IPS-NIHi7 (cell line): ENCODE measurements around the gene LPAR5.

Source experiments
- DNase-seq: peaks from one replicate; pipeline ENCODE4 v3.0.0; 2012; ENCODE audit warnings: mixed read lengths; ENCODE audit errors: extremely low spot score

The LPAR5 gene

GRCh38 chr12:6638305-6638704 lies 2.5 kb upstream of the LPAR5 start:
- DNase-seq = no peak

- no peak for DNase-seq
Observed at GRCh38 chr12:6635375-6635855, 344 bp downstream of the LPAR5 start.

- DNase-seq = no peak
Observed at GRCh38 chr12:6632026-6632983, 3.5 kb downstream of the LPAR5 start.

DNA sequence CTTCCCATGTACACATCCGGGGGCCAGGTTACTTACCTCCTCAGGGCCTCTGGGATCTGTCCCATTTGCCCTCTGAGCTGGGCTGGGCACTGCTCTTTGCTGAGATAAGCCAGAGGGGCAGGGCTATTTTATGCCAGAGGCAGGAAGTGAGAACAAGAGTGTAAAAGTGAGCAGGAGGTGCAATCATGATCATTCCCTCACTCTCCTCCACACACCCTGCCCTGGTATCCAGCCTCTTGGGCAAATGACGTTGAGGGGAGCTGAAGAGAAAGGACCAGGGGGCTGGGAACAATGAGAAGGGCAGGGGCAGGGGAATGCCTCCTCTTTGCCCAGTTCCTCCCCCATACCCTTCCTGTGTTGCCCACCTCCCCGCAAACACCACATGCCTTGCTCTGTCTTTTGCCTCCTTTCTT lies 4.2 kb downstream of the LPAR5 start:
- no peak for DNase-seq

- DNase-seq = no peak
Observed at GRCh38 chr12:6630736-6631135, 5.0 kb downstream of the LPAR5 start.

DNA sequence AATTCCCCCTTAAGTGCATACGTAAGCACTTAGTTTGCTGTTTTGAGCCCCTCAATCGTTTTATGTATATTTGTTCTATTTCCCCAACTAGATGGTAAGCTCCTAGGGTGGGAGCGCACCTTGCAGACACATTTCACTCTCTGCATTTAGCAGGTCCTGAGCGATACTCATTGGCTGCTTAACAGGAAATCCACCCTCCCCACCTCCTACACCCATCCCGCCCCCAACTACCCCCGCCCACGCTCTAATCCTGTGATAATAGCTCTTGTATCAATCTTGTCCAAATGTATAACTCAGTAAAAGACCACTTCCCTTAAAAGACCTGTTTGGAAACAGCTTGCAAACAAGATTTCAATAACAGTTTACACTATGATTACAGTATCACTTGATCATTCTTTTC lies 8.1 kb downstream of the LPAR5 start:
- no peak for DNase-seq

DNA sequence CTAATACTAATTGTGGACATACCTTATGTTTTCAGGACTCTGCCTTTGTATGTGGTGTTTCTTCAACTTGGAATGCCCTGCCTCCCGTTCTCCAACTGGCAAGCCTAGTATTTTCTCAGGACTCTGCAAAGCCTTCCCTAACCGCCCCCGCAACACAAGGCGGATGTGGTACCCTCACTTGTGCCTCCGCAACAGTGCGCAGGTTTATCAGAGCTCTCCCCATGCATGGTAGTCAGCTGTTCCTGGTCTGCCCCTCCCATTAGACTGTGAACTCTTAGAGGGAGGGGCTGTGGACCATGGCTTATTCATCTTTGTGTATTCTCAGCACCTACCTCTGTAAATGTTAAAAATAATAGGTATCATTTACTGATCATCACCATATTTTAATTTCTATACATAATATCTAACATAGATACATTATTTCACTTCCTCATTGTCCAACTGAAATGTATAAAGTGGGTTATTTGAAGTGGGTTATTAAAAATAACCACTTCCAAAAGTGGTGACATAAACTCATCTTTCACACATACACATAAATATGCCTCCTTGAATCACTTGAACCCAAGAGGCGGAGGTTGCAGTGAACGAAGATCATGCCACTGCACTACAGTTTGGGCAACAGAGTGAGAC lies 9.0 kb downstream of the LPAR5 start:
- no peak for DNase-seq

DNA sequence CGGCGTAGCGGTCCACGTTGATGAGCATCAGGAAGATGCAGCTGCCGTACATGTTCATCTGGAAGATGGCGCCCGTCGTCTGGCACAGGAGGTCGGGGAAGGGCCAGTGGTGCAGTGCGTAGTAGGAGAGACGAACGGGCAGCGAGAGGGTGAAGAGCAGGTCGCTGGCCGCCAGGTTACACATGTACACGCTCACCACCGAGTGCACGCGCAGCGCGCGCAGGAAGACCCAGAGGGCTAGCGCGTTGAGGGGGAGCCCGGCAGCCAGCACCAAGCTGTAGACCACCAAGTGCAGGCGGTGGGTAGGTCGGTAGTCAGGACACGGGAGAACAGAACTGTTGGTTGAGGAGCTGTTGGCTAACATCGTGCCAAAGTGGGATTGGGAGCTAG lies 14.9 kb downstream of the LPAR5 start:
- no peak for DNase-seq

- DNase-seq = peak; percentile 85
Observed at GRCh38 chr12:6620137-6620884, 15.4 kb downstream of the LPAR5 start.

- no peak for DNase-seq
Observed at GRCh38 chr12:6618483-6619225, 17.1 kb downstream of the LPAR5 start.

DNA sequence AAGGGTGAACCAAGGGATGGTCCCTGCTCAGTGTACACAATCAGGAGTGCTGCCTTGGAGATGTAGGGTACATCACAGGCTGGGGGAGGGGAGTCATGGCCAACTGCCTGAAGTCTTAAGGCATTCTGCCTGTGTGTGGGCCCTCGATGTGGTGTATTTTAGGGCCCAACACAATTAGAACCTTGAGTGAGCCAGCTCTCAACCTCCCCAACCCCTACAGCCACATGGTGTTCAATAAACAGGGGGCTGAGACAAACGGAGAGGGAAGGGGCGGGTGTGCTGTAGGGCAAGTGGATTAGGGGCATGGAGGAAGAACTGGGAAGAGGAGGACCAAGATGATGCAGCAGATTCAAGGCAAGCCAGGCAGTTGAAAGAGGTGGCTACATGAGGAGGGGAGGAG lies 20.0 kb downstream of the LPAR5 start:
- DNase-seq = no peak

DNA sequence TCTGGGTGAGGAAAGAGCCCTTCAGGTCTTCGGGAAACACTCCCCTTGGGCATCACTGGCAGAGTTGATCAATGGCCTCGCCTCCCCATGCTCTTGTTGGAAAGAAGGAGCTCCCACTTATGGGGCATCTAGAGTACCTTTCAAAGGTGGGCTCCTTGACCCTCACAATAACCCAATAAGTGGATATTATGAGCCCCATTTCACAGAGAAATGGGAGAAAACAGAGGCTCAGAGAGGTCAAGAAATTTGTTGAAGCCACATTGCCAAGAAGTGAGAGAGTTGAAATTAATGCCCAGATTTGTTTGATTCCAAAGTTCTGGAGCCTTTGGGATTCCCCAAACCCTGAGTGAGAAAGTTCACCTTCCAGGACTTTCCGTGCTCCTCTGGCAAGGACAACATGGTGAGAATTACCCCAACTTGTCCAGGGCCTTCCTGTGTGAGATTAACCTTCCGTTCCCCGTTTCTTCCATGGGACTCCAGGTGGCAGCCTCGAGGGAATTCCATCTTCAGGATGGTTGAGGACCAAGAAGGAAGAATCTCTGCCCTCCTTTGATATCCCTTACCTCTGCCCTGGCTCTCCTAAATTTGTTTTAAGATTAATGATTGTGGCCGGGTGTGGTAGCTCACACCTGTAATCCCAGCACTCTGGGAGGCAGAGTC lies 21.1 kb downstream of the LPAR5 start:
- DNase-seq = peak; percentile 47

DNA sequence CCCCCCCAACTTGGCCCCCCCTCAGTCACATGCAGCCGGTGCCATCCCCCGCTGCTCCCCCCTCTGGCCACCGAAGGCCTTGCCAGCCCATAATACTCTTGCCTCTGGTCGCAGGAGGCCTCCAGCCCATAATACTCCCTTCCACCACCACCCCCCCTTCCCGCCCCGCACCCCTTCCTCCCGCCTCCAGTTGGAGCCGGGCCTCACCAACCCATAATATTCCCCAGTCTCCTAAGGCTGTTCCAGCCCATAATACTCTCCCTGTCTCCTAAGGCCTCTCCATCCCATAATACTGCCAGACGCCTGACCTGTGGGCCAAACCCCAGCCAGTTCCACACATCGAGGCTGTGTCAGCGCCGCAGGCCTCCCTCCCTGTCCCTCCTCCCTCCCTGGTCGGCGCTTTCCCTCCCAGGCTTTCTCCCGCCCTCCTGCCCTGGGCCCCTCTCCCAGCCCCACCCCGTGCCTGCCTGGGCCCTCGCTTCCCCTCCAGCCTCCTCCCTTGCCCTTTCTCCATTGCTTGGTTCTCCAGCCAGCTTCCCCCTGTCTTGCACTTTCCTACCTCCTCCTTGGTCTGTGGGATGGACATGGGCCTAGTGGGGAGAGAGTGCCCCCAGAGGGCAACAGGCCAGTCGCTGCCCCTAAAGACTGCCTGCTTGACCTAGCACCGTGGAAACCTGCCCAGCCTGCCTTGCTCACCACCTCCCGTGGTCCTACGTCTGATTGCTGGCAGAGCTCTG lies 21.8 kb downstream of the LPAR5 start:
- DNase-seq = peak; percentile 91

DNA sequence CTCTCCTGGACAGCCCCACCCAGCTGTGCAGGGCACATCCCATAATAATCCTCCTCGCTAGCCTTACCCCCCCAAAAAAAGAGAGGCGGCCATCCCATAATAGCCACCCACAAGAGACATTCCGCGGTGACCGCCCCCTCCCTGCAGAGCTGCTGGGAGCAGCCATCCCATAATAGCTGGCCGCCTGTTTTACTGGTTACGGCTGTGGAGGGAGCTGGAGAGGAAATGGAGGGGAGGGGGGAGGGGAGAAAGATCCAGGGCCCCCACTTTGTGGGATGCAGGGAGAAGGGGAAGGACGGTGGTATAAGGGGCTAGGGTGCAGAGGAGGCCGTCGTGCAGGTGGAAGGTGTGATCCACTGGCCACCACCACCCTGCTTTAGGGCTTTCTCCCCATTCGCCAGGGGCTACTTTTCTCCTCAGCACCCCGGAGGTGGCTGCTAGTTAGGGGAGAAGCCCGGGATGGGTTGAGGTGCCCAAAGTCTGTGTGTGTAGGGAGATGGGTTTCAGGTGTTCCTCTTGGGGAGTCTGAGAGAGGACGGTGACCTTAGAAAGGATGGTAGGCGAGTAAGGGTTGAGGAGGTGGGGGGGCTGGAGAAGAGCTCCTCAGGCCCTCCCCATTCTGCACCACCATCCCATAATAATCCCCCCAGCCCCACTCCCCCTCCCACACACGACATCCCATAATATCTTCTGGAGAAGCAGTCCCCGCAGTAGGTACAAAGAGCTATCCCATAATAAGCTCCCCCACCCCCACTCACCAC lies 22.6 kb downstream of the LPAR5 start:
- peak; percentile 42 for DNase-seq

GRCh38 chr12:6612652-6613014 lies 23.1 kb downstream of the LPAR5 start:
- DNase-seq = no peak

- DNase-seq = no peak
Observed at GRCh38 chr12:6612247-6612646, 23.5 kb downstream of the LPAR5 start.

- DNase-seq = no peak
Observed at GRCh38 chr12:6608592-6609281, 27.0 kb downstream of the LPAR5 start.

DNA sequence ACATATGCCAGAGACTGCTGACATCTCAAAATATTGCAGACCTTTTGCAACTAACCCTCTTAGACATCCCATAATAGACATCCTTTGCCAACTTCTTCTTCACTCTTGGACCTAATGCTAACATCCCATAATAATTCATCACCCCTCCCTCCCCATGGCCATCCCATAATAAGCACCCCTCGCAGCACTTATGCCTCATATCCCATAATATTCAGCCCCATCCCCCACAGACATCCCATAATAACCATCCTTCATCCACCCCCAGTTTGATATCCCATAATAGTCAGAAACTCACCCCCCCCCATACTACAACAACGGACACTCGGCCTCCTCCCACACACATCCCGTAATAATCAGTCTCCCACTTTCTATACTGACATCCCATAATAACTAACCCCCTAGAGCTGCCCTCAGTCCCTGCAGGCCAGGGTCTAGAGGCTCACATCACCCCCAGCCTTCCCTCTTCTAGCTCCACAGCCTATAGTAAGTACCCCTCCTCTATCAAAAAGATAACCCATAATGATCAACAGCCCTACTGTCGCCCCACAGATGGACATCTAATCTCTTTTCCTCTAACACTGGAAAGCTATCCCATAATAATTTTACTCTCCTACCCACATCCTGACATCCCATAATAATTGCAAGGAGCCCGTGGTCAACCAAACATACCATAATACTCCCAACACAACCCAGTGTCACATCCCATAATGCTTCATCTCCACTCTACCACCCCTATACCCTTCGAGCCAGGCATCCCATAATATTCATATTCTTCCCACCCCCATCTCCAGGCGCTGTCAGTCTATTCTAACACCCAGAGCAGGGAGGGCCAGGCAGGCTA lies 27.8 kb downstream of the LPAR5 start:
- no peak for DNase-seq
